T-helper 2 cell treated with Interferon-gamma antibody and Interleukin-4, amounts not matched to agents 100 ng/mL and 5 ng/mL, for 36 hours (primary cell): ENCODE measurements around the gene OSTM1. TPM values are rescaled to one million over a fixed set of nuclear protein-coding genes. Genes with fewer than 3 reads are reported as not detected.
"Not testable (repeated sequence)": the region's sequence is repeated elsewhere in the genome, so short reads cannot be mapped to it uniquely, and the experiment has no call there.

Experiments
- intact Hi-C: fragments of 100-400 bp; cut with micrococcal nuclease; formaldehyde crosslinking; loops from one replicate; pipeline ENCODE4 v1.15.1; 2023
- total RNA-seq: library from RNA; stranded (reverse); gene quantifications from 2 replicates; pipeline ENCODE4 v1.2.3, GENCODE V29; 2022

OSTM1 gene
- total RNA-seq, 1 donor from 2014 or later = 22.1 TPM

DNA sequence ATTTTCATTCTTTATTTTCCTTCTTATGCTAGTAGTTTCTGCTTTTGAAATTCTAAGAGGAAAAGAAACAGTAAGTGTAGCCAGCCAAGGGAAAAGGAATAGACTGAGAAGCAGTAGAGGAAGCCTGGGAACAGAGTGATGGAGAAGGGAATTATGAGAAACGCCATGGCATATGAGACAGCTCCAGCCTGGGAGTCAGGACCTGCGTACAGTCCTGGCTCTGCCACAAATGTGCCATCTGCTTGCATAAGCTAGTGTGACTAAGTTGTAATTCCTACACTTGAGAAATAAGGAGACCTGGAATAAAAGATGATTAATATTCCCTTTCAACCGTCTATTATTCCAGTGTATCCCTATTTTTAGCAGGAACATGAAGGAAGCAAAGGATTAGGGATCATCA, 47.5 kb downstream of the OSTM1 start:
- intact Hi-C loops = no loop called here

DNA sequence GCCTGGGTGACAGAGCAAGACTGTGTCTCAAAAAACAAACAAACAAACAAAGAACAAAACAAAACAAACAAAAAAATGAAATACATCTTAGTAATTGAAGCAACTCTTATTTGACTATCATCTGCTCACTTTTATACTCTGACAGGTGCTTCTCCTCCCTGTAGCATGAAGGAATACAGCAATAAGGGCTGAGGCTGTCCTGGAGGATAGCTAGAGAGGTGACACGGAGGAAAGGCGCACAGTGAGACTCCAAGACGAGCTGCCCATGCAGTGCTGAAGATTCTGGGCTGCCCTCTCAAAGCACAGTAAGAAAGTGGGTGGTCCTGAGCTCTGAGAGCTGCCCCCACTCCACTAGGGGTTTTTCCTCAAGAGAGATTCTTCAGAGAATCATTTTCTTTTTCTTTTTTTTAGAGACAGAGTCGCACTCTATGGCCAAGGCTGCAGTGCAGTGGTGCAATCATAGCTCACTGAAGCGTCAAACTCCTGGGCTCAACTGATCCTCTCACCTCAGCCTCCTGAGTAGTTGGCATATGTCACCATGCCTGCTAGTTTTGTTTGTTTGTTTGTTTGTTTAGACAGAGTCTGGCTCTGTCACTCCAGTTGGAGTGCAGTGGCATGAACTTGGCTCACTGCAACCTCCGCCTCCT, 50.0 kb downstream of the OSTM1 start:
- intact Hi-C loops = no loop called here

DNA sequence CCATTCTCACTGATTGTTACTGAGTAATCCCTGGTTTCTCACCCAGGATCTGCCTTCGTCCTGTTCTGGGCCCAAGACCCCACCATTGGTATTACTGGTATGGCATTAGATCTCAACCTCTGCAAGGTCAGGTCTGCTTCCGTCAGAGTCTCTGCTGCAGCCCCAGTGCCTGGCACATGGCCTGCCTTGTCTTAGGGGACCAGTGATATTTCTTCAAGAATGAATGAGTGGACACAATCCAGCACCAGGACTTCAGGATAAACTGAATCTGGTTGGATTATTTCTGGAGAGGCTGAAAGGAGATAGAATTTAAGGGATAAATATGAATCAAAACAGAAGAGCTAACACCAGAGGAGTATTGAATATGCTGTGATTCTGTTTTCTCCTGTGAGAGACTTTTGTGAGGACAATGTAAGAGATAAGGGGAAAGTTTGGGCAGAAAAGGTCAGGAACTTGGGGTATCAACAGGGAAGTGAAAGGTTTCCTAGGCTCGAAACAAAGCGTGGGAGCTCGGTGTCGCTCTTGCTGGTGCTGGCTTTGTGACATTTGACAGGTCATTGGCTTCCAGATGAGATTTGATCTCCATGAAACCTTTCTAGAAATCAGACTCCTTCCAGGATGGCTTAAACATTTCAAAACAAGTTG, 53.9 kb downstream of the OSTM1 start:
- intact Hi-C loops = no loop called here

DNA sequence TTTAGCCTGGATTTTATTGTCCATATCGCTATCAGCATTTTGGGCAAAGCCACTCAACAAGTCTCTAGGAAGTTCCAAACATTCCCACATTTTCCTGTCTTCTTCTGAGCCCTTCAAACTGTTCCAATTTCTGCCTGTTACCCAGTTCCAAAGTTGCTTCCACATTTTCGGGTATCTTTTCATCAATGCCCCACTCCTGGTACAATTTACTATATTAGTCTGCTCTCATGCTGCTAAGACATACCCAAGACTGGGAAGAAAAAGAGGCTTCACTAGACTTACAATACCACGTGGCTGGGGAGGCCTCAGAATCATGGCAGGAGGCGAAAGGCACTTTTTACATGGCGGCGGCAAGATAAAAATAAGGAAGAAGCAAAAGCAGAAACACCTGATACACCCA, 58.3 kb downstream of the OSTM1 start:
- intact Hi-C loops = not testable (repeated sequence)

DNA sequence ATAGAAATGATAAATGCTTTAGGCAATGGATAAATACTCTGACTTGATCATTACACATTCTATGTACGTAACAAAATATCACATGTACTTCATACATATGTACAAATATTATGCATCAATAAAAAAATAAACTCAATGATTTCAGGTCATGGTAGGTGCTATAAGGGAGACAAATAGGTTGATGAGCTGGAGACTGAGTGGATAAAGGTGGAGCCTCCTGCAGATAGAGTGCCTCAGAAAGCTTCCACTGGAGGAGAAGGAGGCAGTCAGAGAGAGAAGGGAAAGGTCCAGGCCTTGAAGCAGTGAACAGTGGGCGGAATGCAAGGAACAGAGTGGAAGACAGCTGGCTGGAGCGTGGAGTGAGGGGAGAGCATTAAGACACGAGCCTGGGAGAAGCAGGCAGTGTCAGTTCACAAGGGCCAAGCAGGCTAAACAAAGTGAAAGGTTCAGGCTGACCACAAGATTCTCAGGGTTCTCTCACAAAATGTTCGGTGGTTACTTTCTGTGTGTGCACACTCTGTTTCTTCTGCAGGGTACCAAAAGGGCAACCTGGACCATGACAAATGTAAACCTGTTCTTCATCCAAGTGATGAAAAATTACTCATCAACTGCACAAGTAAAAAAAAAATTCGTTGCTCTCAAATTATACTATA, 60.6 kb downstream of the OSTM1 start:
- intact Hi-C loops = no loop called here

DNA sequence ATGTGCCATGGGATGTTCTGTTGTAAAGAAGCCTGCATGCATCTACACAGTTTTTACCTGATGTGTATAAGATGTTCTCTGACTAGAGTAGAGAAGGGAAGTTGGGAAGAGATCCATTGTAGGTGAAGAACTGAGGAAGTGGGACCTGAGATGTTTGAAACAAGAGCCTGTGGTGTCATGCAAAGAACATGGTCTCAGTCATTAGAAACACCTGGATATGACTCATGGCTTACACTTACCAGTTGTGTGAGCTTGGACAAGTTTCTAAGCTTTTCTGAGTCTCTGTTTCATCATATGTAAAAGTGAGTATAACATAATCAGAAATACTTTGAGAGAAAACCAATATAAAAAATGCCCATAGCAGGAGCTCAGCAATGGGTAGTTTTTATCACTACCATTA, 64.6 kb downstream of the OSTM1 start:
- intact Hi-C loops = no loop called here

DNA sequence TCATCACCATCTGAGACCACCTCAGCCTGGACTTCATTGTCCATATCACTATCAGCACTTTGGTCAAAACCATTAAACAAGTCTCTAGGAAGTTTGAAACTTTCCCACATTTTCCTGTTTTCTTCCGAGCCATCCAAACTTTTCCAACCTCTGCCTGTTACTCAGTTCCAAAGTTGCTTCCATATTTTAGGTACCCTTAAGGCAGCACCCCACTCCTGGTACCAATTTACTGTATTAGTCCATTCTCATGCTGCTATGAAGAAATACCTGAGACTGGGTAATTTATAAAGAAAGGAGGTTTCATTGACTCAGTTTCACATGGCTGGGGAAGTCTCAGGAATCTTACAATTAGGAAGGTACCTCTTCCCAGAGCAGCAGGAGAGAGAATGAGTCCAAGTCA, 65.3 kb downstream of the OSTM1 start:
- intact Hi-C loops = not testable (repeated sequence)

DNA sequence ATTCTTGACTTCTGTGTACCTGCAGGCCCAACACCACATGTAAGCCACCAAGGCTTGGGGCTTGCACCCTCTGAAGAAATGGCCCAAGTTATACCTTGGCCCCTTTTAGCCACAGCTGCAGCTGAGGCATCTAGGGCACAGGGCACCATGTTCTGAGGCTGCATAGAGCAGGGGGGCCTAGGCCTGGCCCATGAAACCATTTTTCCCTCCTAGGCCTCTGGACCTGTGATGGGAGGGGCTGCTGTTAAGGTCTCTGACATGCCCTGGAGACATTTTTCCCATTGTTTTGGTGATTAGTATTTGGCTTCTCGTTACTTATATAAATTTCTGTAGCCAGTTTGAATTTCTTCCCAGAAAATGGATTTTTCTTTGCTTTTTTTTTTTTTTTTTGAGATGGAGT, 66.2 kb downstream of the OSTM1 start:
- intact Hi-C loops = no loop called here

DNA sequence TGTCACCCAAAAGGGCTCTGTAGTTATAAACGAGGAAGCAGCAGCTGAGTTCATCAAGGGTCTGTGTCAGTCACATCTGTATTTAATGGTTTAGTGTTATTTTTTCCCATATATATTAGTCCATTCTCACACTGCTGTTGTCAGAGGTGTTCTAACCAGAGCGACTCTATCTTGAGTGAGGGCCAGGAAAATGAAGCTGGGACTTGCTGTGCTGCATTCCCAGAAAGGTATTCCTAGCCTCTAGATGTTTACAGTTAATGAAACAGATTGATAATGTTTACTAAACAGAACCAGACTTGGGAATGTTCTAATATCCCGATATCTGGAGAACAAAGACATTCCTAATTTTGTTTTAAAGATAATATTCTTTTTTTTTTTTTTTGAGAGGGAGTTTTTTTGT, 68.6 kb downstream of the OSTM1 start:
- intact Hi-C loops = no loop called here

DNA sequence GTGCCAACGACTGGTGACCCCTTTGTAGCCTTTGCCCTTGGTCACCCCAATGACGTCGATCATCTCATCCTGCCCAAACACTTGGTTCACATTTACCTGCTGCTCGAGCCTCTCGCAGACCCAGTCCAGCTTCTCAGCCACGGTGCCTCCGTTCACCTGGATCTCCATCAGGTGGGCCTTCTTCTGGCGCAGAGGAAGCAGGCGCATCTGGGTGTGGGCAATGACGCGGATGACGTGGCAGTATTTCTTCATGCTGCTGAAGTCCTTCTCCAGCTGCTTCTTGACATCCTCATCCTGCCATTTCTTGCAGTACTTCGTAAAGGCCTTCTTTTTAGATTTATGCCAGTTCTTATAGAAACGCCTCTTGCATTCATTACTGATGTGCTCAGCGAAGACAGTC, 69.7 kb downstream of the OSTM1 start:
- intact Hi-C loops = no loop called here

DNA sequence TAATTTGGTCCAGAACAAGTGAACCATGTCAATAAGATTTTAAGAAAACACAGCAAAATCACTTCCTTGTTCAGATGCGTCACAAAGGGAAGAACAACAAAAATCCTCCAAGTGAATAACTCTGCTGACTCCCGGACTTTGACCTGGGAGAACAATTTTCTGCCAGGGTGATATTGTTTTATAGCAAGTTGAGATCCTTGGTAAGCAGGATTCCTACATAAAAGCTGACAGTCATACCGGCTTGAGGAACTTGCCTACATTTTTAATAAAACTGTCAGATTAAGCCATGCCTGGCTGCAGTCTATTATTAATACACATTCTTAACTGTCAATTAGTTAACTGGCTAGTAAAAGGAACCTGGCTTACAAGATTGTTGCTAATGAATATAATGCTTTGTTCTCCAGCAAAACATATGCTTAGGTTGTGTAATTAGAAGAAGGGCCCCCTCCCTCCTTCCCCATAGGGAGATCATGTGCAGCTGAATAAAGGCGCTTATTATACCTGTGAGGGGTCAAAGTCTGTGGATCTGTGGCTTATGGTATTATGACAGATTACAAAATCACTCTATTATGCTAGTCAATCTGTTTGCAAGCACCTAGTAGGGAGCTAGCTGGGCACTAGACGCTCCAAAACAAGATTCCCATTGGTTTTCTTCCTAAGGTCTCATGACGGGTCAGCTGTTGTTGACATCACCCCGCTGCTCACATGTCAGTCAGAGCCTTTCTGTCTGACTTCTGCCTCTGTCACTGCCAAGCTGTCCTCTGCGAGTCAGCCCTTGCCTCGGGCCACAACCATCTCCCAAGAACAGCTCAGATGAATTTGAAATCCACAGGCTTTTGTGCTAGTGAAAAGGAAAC, 71.9 kb downstream of the OSTM1 start:
- intact Hi-C loops = no loop called here

DNA sequence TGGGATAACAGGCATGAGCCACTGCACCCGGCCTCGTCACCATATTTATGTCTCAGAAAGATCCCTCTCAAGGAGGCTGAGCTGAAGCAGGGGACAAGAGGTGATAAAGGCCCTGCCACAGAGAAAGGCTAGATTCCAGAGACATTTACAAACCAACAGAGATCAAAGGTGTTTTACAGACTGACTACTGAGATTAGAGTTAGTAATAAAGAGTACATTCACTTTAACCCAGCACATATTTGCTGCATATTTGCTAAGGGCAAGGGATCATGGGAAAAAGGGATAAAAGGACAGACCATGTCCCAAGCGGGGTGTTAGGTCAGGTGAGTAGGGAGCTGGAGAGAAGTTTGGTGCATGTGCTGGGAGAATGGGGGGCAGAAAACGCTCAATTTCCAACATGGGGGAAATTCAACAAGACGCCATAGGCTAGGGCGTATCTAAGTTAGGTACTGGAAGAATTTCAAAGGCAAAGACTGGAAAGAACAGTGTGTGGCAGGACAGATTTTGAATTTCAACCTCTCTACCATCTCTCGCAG, 72.8 kb downstream of the OSTM1 start:
- intact Hi-C loops = no loop called here

DNA sequence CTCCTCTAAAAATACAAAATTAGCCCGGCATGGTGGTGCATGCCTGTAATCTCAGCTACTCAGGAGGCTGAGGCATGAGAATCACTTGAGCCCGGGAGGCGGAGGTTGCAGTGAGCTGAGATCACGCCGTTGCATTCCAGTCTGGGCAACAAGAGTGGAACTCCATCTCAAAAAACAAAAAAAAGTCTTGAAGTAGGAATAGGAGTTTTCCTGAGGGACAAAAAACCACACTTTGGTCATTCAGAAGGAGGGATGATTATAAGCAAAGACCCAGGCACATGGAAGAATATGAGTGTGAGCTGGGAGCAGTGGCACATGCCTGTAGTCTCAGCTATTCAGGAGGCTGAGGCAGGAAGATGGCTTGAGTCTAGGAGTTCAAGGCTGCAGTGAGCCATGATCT, 74.3 kb downstream of the OSTM1 start:
- intact Hi-C loops = not testable (repeated sequence)

DNA sequence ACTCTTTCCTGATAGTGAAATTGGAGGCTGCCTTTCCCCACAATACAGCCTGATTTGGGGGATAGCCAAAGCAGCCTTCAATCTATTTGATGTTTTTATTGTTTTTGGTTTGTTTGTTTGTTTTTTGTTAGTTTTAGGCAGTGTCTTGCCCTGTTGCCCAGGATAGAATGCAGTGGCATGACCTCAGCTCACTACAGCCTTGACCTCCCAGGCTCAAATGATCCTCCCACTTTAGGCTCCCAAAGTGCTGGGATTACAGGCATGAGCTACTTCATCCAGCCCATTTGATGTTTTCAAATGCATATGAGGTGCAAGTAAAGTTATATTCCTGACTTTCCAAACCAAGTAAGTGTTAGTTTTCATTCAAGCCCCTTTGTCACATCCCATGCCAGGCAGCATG, 75.2 kb downstream of the OSTM1 start:
- intact Hi-C loops = no loop called here

DNA sequence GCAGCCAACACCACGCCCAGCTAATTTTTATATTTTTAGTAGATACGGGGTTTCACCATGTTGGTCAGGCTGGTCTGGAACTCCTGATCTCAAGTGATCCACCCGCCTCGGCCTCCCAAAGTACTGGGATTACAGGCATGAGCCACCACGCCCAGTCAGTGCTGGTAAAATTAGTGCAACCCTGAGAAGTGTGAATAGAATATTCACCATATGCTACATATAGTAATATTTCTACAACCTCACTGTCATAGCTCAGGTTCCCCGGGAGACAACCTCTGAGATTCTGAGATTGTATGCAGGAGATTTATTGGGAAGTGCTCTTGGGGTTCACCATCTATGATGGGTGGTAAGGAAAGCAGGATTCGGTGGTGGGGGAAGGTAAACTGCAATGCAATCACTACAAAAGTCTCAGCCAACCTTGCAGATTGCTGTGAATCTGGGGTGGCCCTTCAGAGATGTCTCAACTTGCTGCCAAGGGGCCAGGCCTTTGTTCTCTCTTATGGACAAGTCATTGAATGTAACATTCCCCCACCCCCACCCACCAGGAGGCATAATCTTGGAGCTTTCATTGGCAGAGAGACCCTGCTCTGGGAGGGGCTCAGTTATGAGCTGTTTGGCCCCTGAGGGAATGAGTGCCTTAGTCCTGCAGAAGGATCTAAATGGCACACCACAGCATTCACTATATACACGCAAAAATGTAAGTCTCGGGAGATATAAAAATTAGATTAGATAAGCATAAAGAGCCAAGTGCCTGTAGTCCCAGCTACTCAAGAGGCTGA, 82.6 kb downstream of the OSTM1 start:
- intact Hi-C loops = no loop called here

Other genes with a start within 250 kb of the OSTM1 start
- 81.1 and 84.3 TPM in 2 replicates for gene SEC63, start 116.5 kb downstream of the OSTM1 start, total RNA-seq
- gene NR2E1, start 91.3 kb upstream of the OSTM1 start, total RNA-seq = not detected in 2 replicates
- gene SNX3, start 186.3 kb upstream of the OSTM1 start, total RNA-seq = 79.5 and 80.2 TPM in 2 replicates
- gene AFG1L, start 220.3 kb upstream of the OSTM1 start, total RNA-seq = 4.6 and 5.2 TPM in 2 replicates